Measurements from ENCODE around the gene PPP6R3.

PPP6R3 gene

GRCh38 chr11:68661697-68662603 is 201.4 kb downstream of the PPP6R3 start:
- in situ Hi-C loops (cut with MboI; ENCODE audit: low sequenced_read_pairs): no loop called here

GRCh38 chr11:68663482-68664010 is 203.0 kb downstream of the PPP6R3 start:
- in situ Hi-C loops (cut with MboI; ENCODE audit: low sequenced_read_pairs): no loop called here

GRCh38 chr11:68664141-68664540 is 203.6 kb downstream of the PPP6R3 start:
- in situ Hi-C loops (cut with MboI; ENCODE audit: low sequenced_read_pairs): no loop called here

- in situ Hi-C loops (cut with MboI; ENCODE audit: low sequenced_read_pairs): no loop called here
Measured at GRCh38 chr11:68664906-68665305, 204.4 kb downstream of the PPP6R3 start.

All from HL-60/S4 (cell line).